ENCODE measurements around the gene CSNK2A1.

CSNK2A1 gene

DNA sequence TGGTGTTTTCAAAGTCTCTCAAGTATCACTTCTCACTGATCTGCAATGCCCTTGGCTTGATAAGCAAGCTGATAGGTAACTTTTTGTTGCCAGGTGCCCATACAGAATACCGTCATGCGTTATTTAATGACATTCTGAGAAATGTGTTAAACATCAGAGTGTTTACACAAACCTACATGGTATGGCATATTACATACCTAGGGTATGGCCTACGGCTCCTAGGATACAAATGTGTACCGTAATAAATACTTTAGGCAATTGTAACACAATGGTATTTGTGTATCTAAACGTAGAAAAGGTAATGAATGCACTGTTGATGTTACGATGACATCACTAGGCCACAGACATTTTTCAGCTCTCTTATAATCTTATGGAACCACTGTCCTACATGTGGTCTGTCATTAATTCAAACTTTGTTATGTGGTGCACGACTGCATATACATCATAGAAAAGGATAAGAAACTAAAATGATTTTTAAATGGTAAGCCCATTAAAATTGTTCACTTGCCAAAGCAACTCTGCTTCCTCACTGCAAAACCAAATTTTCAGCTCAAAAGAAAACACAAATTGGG is 35.7 kb downstream of the CSNK2A1 start:
- TF ChIP-seq, protein P1, sequence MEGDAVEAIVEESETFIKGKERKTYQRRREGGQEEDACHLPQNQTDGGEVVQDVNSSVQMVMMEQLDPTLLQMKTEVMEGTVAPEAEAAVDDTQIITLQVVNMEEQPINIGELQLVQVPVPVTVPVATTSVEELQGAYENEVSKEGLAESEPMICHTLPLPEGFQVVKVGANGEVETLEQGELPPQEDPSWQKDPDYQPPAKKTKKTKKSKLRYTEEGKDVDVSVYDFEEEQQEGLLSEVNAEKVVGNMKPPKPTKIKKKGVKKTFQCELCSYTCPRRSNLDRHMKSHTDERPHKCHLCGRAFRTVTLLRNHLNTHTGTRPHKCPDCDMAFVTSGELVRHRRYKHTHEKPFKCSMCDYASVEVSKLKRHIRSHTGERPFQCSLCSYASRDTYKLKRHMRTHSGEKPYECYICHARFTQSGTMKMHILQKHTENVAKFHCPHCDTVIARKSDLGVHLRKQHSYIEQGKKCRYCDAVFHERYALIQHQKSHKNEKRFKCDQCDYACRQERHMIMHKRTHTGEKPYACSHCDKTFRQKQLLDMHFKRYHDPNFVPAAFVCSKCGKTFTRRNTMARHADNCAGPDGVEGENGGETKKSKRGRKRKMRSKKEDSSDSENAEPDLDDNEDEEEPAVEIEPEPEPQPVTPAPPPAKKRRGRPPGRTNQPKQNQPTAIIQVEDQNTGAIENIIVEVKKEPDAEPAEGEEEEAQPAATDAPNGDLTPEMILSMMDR (IDR thresholded peaks at IDR 0.05; ENCODE audit: low read length): no peak
- TF ChIP-seq EZH2phosphoT487 (IDR thresholded peaks at IDR 0.05; ENCODE audit: low read length) (no peak), EZH2 (optimal IDR thresholded peaks at IDR 0.05; ENCODE audit: low read depth, low read length) (no peak)
- H3K27ac ChIP-seq (ENCODE audit: low read length): no peak overlapping the region
- H3K36me3 ChIP-seq (replicated peaks; ENCODE audit: insufficient read depth, low read length): peaks cover 20% of the 10 kb centered on the region
- no peaks in the 10 kb centered on the region for H3K9me3 ChIP-seq (replicated peaks; ENCODE audit: insufficient read depth, low read length)
- no peaks in the 10 kb centered on the region for H3K9me2 ChIP-seq (replicated peaks; ENCODE audit: insufficient read depth, low read length)
- H2AFZ ChIP-seq (ENCODE audit: low read length): no peak overlapping the region
- no peaks in the 10 kb centered on the region for H3K4me1 ChIP-seq (ENCODE audit: low read length)
- H3F3A ChIP-seq (ENCODE audit: insufficient read depth, low read length): no peaks in the 10 kb centered on the region
- H3K4me3 ChIP-seq (ENCODE audit: low read length): no peak overlapping the region
- DNase-seq: no peak
- peaks cover 67% of the 10 kb centered on the region for H3K79me2 ChIP-seq (ENCODE audit: low read length)
- no peak overlapping the region for H3K4me2 ChIP-seq (ENCODE audit: low read depth, low read length)
- H3K27me3 ChIP-seq (replicated peaks; ENCODE audit: insufficient read depth, low read length): no peaks in the 10 kb centered on the region
- H4K20me1 ChIP-seq (ENCODE audit: insufficient read depth, low read length): peaks cover 10% of the 10 kb centered on the region; the same call in 1 of the 2 replicates
- H3K9ac ChIP-seq (ENCODE audit: low read length): no peak overlapping the region

DNA sequence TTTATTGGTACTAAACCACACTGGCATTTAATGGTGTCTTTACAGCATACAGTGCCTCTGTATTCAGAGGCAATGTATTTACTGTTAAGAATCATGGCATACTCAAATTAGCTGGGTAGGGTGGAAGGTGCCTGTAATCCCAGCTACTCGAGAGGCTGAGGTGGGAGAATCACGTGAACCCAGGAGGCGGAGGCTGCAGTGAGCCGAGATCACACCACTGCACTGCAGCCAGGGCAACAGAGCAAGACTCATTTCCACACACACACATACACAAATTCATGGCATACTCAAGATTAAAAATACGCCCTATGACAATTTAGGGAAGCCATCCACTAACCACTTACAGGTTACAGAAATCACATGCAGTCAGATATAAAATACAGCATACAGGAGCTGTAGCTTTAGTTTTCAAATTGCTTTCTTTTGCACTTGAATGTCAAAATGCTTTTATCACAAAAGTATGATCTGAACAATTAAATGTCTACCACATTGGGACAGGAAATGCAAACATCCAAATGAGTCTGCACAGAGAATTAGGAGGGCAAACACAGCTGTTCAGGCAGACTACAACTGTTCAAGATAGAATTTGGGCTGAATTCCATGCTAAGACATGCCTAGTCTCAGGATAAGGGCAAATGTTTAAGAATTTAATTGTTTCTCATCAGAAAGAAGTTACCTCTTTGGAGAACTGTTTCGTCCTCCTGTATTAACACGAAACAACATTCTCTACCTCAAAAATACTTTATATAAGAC is 36.4 kb downstream of the CSNK2A1 start:
- Histone ChIP-seq H4K20me1 (ENCODE audit: insufficient read depth, low read length) (peaks cover 6% of the 10 kb centered on the region; the same call in 1 of the 2 replicates), H2AFZ (ENCODE audit: low read length) (no peak overlapping the region), H3K79me2 (ENCODE audit: low read length) (peaks cover 60% of the 10 kb centered on the region), H3F3A (ENCODE audit: insufficient read depth, low read length) (no peaks in the 10 kb centered on the region), H3K9me2 (replicated peaks; ENCODE audit: insufficient read depth, low read length) (no peaks in the 10 kb centered on the region), H3K9ac (ENCODE audit: low read length) (no peak overlapping the region), H3K4me3 (ENCODE audit: low read length) (no peak overlapping the region), H3K27ac (ENCODE audit: low read length) (no peak overlapping the region), H3K4me2 (ENCODE audit: low read depth, low read length) (no peak overlapping the region), H3K9me3 (replicated peaks; ENCODE audit: insufficient read depth, low read length) (no peaks in the 10 kb centered on the region), H3K36me3 (replicated peaks; ENCODE audit: insufficient read depth, low read length) (peaks cover 22% of the 10 kb centered on the region), H3K27me3 (replicated peaks; ENCODE audit: insufficient read depth, low read length) (no peaks in the 10 kb centered on the region), H3K4me1 (ENCODE audit: low read length) (no peaks in the 10 kb centered on the region)
- DNase-seq: no peak
- no peak for TF ChIP-seq EZH2 (optimal IDR thresholded peaks at IDR 0.05; ENCODE audit: low read depth, low read length)
- TF ChIP-seq, protein P1 (IDR thresholded peaks at IDR 0.05; ENCODE audit: low read length): no peak
- TF ChIP-seq EZH2phosphoT487 (IDR thresholded peaks at IDR 0.05; ENCODE audit: low read length): no peak

- H3K36me3 ChIP-seq (replicated peaks; ENCODE audit: insufficient read depth, low read length): peaks cover 28% of the 10 kb centered on the region
- no peaks in the 10 kb centered on the region for H3F3A ChIP-seq (ENCODE audit: insufficient read depth, low read length)
- peaks cover 35% of the 10 kb centered on the region for H3K79me2 ChIP-seq (ENCODE audit: low read length)
- H3K27me3 ChIP-seq (replicated peaks; ENCODE audit: insufficient read depth, low read length): no peaks in the 10 kb centered on the region
- no peaks in the 10 kb centered on the region for H3K9me3 ChIP-seq (replicated peaks; ENCODE audit: insufficient read depth, low read length)
- H4K20me1 ChIP-seq (ENCODE audit: insufficient read depth, low read length): no peaks in the 10 kb centered on the region
- no peak overlapping the region for H3K27ac ChIP-seq (ENCODE audit: low read length)
- no peak for DNase-seq
- no peak for TF ChIP-seq EZH2phosphoT487 (IDR thresholded peaks at IDR 0.05; ENCODE audit: low read length)
- no peak for TF ChIP-seq EZH2 (optimal IDR thresholded peaks at IDR 0.05; ENCODE audit: low read depth, low read length)
- no peak overlapping the region for H2AFZ ChIP-seq (ENCODE audit: low read length)
- H3K9ac ChIP-seq (ENCODE audit: low read length): no peak overlapping the region
- no peaks in the 10 kb centered on the region for H3K4me1 ChIP-seq (ENCODE audit: low read length)
- H3K9me2 ChIP-seq (replicated peaks; ENCODE audit: insufficient read depth, low read length): no peaks in the 10 kb centered on the region
- no peak overlapping the region for H3K4me3 ChIP-seq (ENCODE audit: low read length)
- H3K4me2 ChIP-seq (ENCODE audit: low read depth, low read length): no peak overlapping the region
Observed at GRCh38 chr20:504632-505075, 38.9 kb downstream of the CSNK2A1 start.

Measured in MM.1S (cell line).